ENCODE results near the gene GRIK4. TPM values are rescaled to one million over a fixed set of nuclear protein-coding genes. Genes with fewer than 3 reads are reported as not detected.

The GRIK4 gene
- total and polyA plus RNA-seq, 9 of the 15 experiments (the other 6 are each of a cell fraction or from before 2014, with no cell fraction given) = not detected

GRCh38 chr11:120590472-120590871 lies 78.9 kb downstream of the GRIK4 start (continued):
- TF ChIP-seq, protein P1, sequence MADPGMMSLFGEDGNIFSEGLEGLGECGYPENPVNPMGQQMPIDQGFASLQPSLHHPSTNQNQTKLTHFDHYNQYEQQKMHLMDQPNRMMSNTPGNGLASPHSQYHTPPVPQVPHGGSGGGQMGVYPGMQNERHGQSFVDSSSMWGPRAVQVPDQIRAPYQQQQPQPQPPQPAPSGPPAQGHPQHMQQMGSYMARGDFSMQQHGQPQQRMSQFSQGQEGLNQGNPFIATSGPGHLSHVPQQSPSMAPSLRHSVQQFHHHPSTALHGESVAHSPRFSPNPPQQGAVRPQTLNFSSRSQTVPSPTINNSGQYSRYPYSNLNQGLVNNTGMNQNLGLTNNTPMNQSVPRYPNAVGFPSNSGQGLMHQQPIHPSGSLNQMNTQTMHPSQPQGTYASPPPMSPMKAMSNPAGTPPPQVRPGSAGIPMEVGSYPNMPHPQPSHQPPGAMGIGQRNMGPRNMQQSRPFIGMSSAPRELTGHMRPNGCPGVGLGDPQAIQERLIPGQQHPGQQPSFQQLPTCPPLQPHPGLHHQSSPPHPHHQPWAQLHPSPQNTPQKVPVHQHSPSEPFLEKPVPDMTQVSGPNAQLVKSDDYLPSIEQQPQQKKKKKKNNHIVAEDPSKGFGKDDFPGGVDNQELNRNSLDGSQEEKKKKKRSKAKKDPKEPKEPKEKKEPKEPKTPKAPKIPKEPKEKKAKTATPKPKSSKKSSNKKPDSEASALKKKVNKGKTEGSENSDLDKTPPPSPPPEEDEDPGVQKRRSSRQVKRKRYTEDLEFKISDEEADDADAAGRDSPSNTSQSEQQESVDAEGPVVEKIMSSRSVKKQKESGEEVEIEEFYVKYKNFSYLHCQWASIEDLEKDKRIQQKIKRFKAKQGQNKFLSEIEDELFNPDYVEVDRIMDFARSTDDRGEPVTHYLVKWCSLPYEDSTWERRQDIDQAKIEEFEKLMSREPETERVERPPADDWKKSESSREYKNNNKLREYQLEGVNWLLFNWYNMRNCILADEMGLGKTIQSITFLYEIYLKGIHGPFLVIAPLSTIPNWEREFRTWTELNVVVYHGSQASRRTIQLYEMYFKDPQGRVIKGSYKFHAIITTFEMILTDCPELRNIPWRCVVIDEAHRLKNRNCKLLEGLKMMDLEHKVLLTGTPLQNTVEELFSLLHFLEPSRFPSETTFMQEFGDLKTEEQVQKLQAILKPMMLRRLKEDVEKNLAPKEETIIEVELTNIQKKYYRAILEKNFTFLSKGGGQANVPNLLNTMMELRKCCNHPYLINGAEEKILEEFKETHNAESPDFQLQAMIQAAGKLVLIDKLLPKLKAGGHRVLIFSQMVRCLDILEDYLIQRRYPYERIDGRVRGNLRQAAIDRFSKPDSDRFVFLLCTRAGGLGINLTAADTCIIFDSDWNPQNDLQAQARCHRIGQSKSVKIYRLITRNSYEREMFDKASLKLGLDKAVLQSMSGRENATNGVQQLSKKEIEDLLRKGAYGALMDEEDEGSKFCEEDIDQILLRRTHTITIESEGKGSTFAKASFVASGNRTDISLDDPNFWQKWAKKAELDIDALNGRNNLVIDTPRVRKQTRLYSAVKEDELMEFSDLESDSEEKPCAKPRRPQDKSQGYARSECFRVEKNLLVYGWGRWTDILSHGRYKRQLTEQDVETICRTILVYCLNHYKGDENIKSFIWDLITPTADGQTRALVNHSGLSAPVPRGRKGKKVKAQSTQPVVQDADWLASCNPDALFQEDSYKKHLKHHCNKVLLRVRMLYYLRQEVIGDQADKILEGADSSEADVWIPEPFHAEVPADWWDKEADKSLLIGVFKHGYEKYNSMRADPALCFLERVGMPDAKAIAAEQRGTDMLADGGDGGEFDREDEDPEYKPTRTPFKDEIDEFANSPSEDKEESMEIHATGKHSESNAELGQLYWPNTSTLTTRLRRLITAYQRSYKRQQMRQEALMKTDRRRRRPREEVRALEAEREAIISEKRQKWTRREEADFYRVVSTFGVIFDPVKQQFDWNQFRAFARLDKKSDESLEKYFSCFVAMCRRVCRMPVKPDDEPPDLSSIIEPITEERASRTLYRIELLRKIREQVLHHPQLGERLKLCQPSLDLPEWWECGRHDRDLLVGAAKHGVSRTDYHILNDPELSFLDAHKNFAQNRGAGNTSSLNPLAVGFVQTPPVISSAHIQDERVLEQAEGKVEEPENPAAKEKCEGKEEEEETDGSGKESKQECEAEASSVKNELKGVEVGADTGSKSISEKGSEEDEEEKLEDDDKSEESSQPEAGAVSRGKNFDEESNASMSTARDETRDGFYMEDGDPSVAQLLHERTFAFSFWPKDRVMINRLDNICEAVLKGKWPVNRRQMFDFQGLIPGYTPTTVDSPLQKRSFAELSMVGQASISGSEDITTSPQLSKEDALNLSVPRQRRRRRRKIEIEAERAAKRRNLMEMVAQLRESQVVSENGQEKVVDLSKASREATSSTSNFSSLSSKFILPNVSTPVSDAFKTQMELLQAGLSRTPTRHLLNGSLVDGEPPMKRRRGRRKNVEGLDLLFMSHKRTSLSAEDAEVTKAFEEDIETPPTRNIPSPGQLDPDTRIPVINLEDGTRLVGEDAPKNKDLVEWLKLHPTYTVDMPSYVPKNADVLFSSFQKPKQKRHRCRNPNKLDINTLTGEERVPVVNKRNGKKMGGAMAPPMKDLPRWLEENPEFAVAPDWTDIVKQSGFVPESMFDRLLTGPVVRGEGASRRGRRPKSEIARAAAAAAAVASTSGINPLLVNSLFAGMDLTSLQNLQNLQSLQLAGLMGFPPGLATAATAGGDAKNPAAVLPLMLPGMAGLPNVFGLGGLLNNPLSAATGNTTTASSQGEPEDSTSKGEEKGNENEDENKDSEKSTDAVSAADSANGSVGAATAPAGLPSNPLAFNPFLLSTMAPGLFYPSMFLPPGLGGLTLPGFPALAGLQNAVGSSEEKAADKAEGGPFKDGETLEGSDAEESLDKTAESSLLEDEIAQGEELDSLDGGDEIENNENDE (IDR thresholded peaks at IDR 0.05; ENCODE audit: low read depth, low read length) = no peak
- TF ChIP-seq PATZ1 (CRISPR knock-in tag; IDR thresholded peaks at IDR 0.05; ENCODE audit: borderline replicate concordance) (no peak), ZNF232 (CRISPR knock-in tag; IDR thresholded peaks at IDR 0.05) (no peak), ZNF3 (CRISPR knock-in tag; IDR thresholded peaks at IDR 0.05) (no peak), NEUROD1 (IDR thresholded peaks at IDR 0.05; ENCODE audit: borderline replicate concordance, low read depth, low read length, partially characterized antibody) (no peak), ZNF316 (IDR thresholded peaks at IDR 0.05) (peak; percentile 35; the same call in 1 of the 2 replicates), MAFF (IDR thresholded peaks at IDR 0.05; ENCODE audit: low read length) (peak; percentile 42; the same call in 1 of the 2 replicates), ETV6 (IDR thresholded peaks at IDR 0.05; ENCODE audit: borderline replicate concordance in 1 of 2, low read depth in 2 of 2, low read length in 1 of 2) (no peak), ETV6 (CRISPR knock-in tag; IDR thresholded peaks at IDR 0.05; ENCODE audit: borderline replicate concordance) (no peak)
- TF ChIP-seq, protein P2, sequence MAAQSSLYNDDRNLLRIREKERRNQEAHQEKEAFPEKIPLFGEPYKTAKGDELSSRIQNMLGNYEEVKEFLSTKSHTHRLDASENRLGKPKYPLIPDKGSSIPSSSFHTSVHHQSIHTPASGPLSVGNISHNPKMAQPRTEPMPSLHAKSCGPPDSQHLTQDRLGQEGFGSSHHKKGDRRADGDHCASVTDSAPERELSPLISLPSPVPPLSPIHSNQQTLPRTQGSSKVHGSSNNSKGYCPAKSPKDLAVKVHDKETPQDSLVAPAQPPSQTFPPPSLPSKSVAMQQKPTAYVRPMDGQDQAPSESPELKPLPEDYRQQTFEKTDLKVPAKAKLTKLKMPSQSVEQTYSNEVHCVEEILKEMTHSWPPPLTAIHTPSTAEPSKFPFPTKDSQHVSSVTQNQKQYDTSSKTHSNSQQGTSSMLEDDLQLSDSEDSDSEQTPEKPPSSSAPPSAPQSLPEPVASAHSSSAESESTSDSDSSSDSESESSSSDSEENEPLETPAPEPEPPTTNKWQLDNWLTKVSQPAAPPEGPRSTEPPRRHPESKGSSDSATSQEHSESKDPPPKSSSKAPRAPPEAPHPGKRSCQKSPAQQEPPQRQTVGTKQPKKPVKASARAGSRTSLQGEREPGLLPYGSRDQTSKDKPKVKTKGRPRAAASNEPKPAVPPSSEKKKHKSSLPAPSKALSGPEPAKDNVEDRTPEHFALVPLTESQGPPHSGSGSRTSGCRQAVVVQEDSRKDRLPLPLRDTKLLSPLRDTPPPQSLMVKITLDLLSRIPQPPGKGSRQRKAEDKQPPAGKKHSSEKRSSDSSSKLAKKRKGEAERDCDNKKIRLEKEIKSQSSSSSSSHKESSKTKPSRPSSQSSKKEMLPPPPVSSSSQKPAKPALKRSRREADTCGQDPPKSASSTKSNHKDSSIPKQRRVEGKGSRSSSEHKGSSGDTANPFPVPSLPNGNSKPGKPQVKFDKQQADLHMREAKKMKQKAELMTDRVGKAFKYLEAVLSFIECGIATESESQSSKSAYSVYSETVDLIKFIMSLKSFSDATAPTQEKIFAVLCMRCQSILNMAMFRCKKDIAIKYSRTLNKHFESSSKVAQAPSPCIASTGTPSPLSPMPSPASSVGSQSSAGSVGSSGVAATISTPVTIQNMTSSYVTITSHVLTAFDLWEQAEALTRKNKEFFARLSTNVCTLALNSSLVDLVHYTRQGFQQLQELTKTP (IDR thresholded peaks at IDR 0.05; ENCODE audit: low read depth in 1 of 2, partially characterized antibody in 2 of 2) = no peak

Data from K562 (cell line).